ENCODE measurements around the gene WRNIP1. TPM values are rescaled to one million over a fixed set of nuclear protein-coding genes. Genes with fewer than 3 reads are reported as not detected.

WRNIP1 gene
- total and polyA plus RNA-seq, 12 donors, result 27.7 to 82.2 (median 53.8) TPM

DNA sequence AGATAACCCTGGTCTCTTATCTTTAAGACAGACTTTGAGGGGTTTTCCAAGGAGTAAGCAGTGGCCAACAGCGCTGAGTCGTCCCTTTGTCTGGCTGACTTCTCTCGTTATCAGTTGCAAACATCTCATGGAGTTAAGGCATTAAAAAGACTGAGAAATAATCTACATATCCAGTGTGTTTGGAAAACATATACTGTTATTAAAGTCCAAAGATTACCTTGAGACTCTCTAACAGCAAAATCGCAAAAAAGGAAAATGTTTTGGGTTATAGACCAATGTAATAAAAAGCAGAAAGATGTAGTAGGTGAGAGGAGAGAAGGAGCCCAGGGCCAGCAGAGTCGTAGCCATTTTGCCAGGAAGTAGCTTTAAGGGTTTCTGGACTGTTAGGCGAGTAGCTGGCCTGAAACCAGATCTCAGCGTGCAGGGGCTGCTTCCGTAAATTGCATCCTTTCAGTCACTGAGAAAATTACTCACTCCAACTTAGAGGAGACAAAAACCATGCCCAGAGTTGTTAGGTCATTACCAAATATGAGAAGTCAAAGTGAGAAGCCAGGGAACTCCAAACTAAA lies 39.1 kb upstream of the WRNIP1 start:
- Histone ChIP-seq H3K4me3 (no peak overlapping the region), H3K9me3 (replicated peaks in 1 of 3) (no peaks in the 10 kb centered on the region), H3K27ac (peak overlapping the region in 1 of 5 donors; percentile 14), H3K4me1 (replicated peaks in 1 of 2) (no peaks in the 10 kb centered on the region), H3K36me3 (replicated peaks in 1 of 2) (no peaks in the 10 kb centered on the region), H3K27me3 (no peaks in the 10 kb centered on the region)
- intact Hi-C loops (cut with DNase I), result no loop called here
- peak in 4 of 7 donors; percentile 20 to 32 (median 29) for DNase-seq
- TF ChIP-seq POLR2A (IDR thresholded peaks at IDR 0.05), result no peak
- no peak for TF ChIP-seq CTCF (IDR thresholded peaks at IDR 0.05)
- 48 to 67% (median 60%) methylated on average over 8 of the region's 8 CpGs for WGBS, 4 donors

DNA sequence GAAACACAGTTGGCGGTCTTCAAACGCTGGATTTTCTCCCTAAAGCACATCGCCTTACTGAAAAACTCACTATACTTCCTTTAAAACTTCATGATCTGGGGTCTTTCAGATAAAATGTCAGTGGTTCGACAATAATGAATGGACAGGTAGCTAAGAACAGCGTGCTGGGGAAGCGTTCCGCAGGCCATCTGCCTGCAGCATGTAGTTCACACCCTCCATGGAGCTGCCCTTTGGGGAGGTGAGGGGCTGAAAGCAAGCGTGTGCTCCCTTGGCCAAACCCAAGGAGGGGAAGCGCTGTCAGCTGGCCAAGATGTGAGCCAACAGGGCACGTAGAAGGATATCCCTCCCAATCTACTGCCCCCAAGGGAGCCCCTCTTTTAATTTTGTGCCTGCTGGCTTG lies 35.3 kb upstream of the WRNIP1 start:
- Histone ChIP-seq H3K4me1 (replicated peaks in 1 of 2) (peaks cover 0 to 5% of the 10 kb centered on the region in 2 donors), H3K4me3 (no peak overlapping the region), H3K9me3 (replicated peaks in 1 of 3) (no peaks in the 10 kb centered on the region), H3K27ac (no peak overlapping the region), H3K36me3 (replicated peaks in 1 of 2) (no peaks in the 10 kb centered on the region), H3K27me3 (no peaks in the 10 kb centered on the region)
- WGBS, 4 donors, result 89 to 94% (median 93%) methylated on average over 10 of the region's 10 CpGs
- no peak for DNase-seq
- no peak for TF ChIP-seq CTCF (IDR thresholded peaks at IDR 0.05)
- no peak for TF ChIP-seq POLR2A (IDR thresholded peaks at IDR 0.05)
- intact Hi-C loops (cut with DNase I), result loop anchor here in 1 of 2 donors (10.0 kb wide), 1 partner anchor 1135 kb away; no protein-coding TSS in a partner anchor

GRCh38 chr6:2730353-2731107 lies 34.7 kb upstream of the WRNIP1 start:
- 73 to 78% (median 78%) methylated on average over 9 of the region's 9 CpGs for WGBS, 4 donors
- Histone ChIP-seq H3K4me1 (replicated peaks in 1 of 2) (peaks cover 0 to 5% of the 10 kb centered on the region in 2 donors), H3K27me3 (no peaks in the 10 kb centered on the region), H3K36me3 (replicated peaks in 1 of 2) (no peaks in the 10 kb centered on the region), H3K9me3 (replicated peaks in 1 of 3) (no peaks in the 10 kb centered on the region), H3K27ac (no peak overlapping the region), H3K4me3 (no peak overlapping the region)
- intact Hi-C loops (cut with DNase I), result loop anchor here in 1 of 2 donors (10.0 kb wide), 1 partner anchor 1136 kb away; no protein-coding TSS in a partner anchor
- TF ChIP-seq POLR2A (IDR thresholded peaks at IDR 0.05), result no peak
- no peak for TF ChIP-seq CTCF (IDR thresholded peaks at IDR 0.05)
- no peak for DNase-seq

GRCh38 chr6:2731281-2731909 lies 33.8 kb upstream of the WRNIP1 start:
- peaks cover 0 to 5% of the 10 kb centered on the region in 2 donors for H3K4me1 ChIP-seq (replicated peaks in 1 of 2)
- TF ChIP-seq POLR2A (IDR thresholded peaks at IDR 0.05) (no peak), CTCF (IDR thresholded peaks at IDR 0.05) (no peak)
- DNase-seq, result no peak
- no peak overlapping the region for H3K4me3 ChIP-seq
- H3K9me3 ChIP-seq (replicated peaks in 1 of 3), result no peaks in the 10 kb centered on the region
- no peaks in the 10 kb centered on the region for H3K36me3 ChIP-seq (replicated peaks in 1 of 2)
- no peaks in the 10 kb centered on the region for H3K27me3 ChIP-seq
- H3K27ac ChIP-seq, result no peak overlapping the region
- intact Hi-C loops (cut with DNase I), result loop anchor here in 1 of 2 donors (10.0 kb wide), 1 partner anchor 1137 kb away; no protein-coding TSS in a partner anchor
- 80 to 86% (median 81%) methylated on average over 4 to 5 of the region's 5 CpGs for WGBS, 4 donors
